NT2/D1 (cell line): ENCODE measurements around the gene CAPN15.

ENCODE experiments used
- DNase-seq: peaks from one replicate; pipeline ENCODE4 v3.0.0-alpha.2; 2011; ENCODE audit warnings: low read depth, low spot score
- H3K27me3 ChIP-seq: 2 replicates; pipeline ENCODE4 v1.6.0; 2011; ENCODE audit warnings: mild to moderate bottlenecking; ENCODE audit not compliant: insufficient read length, insufficient read depth
- H3K36me3 ChIP-seq: 2 replicates; pipeline ENCODE4 v1.6.1; 2011; ENCODE audit warnings: mild to moderate bottlenecking, low read length, mixed read lengths; ENCODE audit not compliant: insufficient read depth, insufficient read length
- H3K4me1 ChIP-seq: 2 replicates; pipeline ENCODE4 v1.5.1; 2011; ENCODE audit not compliant: insufficient read depth, insufficient read length
- H3K4me3 ChIP-seq: 2 replicates; pipeline ENCODE4 v1.5.1; 2011; ENCODE audit warnings: low read depth; ENCODE audit not compliant: insufficient read length
- H3K9ac ChIP-seq: 2 replicates; pipeline ENCODE4 v1.6.0; 2011; ENCODE audit warnings: low read depth; ENCODE audit not compliant: insufficient read length
- H3K9me3 ChIP-seq: 2 replicates; pipeline ENCODE4 v1.5.1; 2011; ENCODE audit warnings: mild to moderate bottlenecking, low read length; ENCODE audit not compliant: insufficient read depth
- SUZ12 ChIP-seq: IDR thresholded peaks from 2 replicates; pipeline ENCODE4 v1.6.1; 2011; ENCODE audit not compliant: insufficient read length, insufficient read depth; ENCODE audit errors: extremely low read depth
- YY1 ChIP-seq: IDR thresholded peaks from 2 replicates; pipeline ENCODE4 v1.6.1; 2011; ENCODE audit not compliant: insufficient read length, insufficient read depth
- ZNF274 ChIP-seq: IDR thresholded peaks from 2 replicates; pipeline ENCODE4 v1.6.1; 2011; ENCODE audit warnings: mild to moderate bottlenecking, low read depth, low read length

Gene CAPN15

DNA sequence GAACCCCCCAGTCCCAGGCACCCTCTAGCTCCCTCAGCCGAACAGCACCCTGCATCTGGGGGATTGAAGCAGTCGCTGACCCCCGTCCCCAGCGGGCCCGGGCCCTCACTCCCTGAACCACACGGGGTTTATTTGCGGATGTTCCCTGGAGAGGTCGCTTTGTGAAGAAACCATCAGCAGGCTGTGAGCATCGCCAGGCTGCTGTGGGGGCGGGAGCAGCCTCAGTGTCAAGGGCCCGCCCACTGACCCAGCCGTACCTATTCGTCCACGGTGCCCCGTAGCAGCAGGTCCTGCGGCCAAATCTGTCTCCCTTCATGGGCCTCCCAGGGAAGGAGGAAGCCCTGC is 55.9 kb downstream of the CAPN15 start:
- TF ChIP-seq YY1 (no peak), ZNF274 (no peak), SUZ12 (no peak)
- DNase-seq = no peak
- H3K4me1 ChIP-seq = peaks cover 25% of the 10 kb centered on the region
- H3K36me3 ChIP-seq = peaks cover 27% of the 10 kb centered on the region
- peaks cover 20% of the 10 kb centered on the region for H3K27me3 ChIP-seq
- no peak overlapping the region for H3K4me3 ChIP-seq
- no peaks in the 10 kb centered on the region for H3K9me3 ChIP-seq
- no peak overlapping the region for H3K9ac ChIP-seq

DNA sequence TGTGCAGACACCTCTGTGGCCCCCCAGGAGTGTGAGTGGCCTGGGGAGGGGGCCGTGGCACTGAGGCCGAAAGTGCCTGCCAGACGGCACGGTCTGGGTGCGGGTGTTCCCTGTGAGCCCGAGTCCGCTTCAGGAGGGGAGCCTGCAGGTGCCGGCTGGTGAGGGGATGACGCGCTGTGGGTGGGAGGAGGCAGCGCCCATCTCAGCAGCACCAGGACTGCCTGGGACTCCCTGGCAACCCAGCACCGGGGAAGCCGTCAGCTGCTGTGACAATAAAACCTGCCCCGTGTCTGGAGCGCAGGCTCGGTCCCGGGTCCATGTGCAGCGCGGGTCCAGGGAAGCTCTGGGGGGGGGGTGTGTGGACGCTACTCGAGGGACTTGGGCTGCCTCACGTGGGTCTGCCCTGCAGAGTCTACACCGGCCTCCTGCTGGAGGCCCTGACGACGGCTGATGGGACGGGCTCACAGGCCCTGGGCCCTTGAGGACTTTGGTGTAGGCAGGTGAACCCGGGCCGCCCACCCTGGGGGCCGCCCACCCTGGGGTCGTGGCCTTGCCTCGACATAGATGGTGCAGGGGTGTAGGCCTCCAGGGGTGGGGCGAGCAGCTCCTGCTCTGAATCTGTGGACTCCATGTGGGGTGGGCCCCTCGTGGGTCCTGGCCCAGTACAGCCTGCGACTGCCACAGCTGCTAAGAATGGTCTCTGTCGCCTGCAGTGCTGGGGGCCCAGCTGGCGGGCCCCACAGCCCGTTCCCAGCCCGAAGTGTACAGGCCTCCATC is 56.5 kb downstream of the CAPN15 start:
- H3K36me3 ChIP-seq = peaks cover 24% of the 10 kb centered on the region
- no peak for DNase-seq
- peaks cover 20% of the 10 kb centered on the region for H3K4me1 ChIP-seq
- H3K9ac ChIP-seq = no peak overlapping the region
- TF ChIP-seq YY1 (no peak), ZNF274 (no peak), SUZ12 (no peak)
- no peaks in the 10 kb centered on the region for H3K9me3 ChIP-seq
- no peak overlapping the region for H3K4me3 ChIP-seq
- peaks cover 20% of the 10 kb centered on the region for H3K27me3 ChIP-seq

DNA sequence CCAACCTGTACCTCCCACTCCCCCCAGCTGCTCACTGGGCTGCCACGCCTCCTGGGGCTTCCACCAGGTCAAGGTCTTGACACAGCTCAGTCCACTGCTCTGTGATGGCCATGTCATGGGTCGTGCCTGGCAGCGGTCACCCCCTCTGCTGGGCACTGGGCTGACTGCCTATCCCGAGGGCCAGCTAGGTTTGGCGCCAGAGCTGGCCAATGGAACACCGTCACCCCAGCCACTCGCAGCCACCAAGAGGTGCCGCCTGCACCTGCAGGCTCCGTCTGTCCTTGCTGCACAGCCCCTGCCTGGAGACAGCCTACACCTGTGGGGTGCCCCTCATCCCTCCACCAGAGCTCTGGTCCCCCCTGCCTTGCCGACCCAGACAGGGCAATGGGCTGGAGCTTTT is 57.8 kb downstream of the CAPN15 start:
- Histone ChIP-seq H3K9me3 (no peaks in the 10 kb centered on the region), H3K9ac (peak overlapping the region; percentile 16), H3K36me3 (peaks cover 20% of the 10 kb centered on the region), H3K4me1 (peaks cover 20% of the 10 kb centered on the region), H3K4me3 (no peak overlapping the region), H3K27me3 (peaks cover 22% of the 10 kb centered on the region)
- no peak for DNase-seq
- no peak for TF ChIP-seq SUZ12
- TF ChIP-seq ZNF274 = no peak
- TF ChIP-seq YY1 = no peak

DNA sequence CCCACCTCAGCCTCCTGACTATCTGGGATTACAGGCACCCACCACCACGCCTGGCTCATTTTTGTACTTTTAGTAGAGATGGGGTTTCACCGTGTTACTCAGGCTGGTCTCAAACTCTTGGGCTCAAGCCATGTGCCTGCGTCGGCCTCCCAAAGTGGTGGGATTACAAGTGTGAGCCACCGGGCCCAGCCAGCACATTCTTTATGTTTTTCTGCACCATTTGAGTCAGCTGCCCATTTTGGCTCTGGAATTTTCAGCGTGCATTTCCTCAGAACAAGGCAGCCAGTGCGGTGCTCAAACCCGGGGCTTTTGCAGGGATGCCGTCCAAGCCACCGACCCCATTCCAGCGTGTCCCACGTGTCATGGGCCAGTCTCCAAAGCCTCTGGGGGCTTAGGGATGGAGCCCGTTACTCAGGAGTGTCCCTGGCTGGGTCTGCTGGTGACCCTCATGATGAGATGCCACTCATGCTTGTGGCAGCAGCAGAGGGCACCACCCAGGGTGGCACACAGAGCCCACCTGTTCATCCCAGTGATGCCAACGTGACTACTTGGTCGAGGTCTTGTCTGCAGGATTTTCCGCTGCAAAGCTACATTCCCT is 58.6 kb downstream of the CAPN15 start:
- peaks cover 30% of the 10 kb centered on the region for H3K27me3 ChIP-seq
- no peaks in the 10 kb centered on the region for H3K9me3 ChIP-seq
- no peak overlapping the region for H3K4me3 ChIP-seq
- TF ChIP-seq ZNF274 (no peak), YY1 (no peak), SUZ12 (no peak)
- peaks cover 20% of the 10 kb centered on the region for H3K4me1 ChIP-seq
- DNase-seq = no peak
- peaks cover 14% of the 10 kb centered on the region for H3K36me3 ChIP-seq
- H3K9ac ChIP-seq = no peak overlapping the region

DNA sequence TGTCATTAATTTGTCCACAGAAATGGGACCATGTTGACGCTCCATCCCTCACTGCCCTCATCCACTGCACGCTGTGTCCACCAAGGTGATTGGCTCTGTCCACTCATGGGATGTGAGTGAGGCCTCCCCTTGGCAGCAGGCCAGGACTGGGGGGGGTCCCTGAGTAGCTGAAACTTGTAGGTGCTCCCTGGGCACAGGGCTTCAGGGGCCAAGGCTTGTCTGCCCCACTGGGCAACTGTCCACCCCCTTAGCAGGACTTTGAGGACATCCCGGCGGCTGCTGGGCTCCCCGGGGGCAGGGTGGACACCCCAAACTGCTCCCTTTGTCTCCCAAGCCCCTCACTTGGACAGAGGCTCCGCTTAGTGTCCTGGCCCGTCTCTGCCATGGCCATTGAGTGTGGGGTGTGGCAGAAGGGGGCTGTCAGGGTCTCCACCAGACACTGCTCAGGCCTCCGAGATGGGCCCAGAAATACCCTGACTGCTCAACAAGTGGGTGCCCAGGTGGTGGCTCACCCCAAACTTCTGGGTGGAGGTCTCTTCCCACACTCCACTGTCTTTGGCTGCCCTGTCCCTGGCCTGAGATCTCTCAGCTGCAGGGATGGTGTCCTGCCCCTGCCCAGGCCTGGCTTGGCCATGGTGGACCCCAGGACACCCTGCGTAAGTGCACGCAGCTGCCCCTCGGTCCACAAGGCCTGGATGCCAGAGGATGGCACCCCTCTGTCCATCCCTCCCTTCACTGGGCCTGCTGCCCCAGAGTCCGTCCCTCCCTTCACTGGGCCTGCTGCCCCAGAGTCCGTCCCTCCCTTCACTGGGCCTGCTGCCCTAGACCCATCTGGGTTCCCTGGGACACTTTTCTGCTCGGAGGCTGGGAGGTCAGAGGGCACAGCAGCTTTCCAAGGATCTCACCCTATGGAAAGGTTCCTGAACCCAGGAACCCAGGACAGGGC is 59.4 kb downstream of the CAPN15 start:
- H3K27me3 ChIP-seq = peaks cover 38% of the 10 kb centered on the region
- H3K9me3 ChIP-seq = no peaks in the 10 kb centered on the region
- peak overlapping the region; percentile 56 for H3K9ac ChIP-seq
- H3K4me1 ChIP-seq = peaks cover 21% of the 10 kb centered on the region
- no peak for DNase-seq
- H3K4me3 ChIP-seq = no peak overlapping the region
- peaks cover 14% of the 10 kb centered on the region for H3K36me3 ChIP-seq
- no peak for TF ChIP-seq YY1
- no peak for TF ChIP-seq ZNF274
- TF ChIP-seq SUZ12 = no peak

DNA sequence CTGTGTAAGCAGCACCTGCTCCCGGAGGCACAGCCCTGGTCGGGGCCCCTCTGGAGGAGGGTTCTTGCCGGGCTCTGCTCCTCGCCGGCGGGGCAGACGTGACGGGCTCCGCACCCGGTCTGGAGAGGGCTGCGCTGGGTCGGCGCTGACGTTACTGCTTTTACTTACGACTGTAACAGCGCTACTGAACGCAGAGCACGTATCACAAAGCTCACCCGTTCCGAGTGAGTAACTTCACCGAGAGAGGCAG is 61.1 kb downstream of the CAPN15 start:
- Histone ChIP-seq H3K36me3 (peaks cover 22% of the 10 kb centered on the region), H3K9me3 (no peaks in the 10 kb centered on the region), H3K4me3 (peak overlapping the region; percentile 97), H3K27me3 (peaks cover 55% of the 10 kb centered on the region), H3K9ac (peak overlapping the region; percentile 96), H3K4me1 (peaks cover 22% of the 10 kb centered on the region)
- DNase-seq = no peak
- TF ChIP-seq ZNF274 (no peak), YY1 (no peak)
